ENCODE data around the gene CLGN. TPM values are rescaled to one million over a fixed set of nuclear protein-coding genes. Genes with fewer than 3 reads are reported as not detected.

The CLGN gene
- total and polyA plus RNA-seq, 12 donors, result 21.6 to 125 (median 66.9) TPM

DNA sequence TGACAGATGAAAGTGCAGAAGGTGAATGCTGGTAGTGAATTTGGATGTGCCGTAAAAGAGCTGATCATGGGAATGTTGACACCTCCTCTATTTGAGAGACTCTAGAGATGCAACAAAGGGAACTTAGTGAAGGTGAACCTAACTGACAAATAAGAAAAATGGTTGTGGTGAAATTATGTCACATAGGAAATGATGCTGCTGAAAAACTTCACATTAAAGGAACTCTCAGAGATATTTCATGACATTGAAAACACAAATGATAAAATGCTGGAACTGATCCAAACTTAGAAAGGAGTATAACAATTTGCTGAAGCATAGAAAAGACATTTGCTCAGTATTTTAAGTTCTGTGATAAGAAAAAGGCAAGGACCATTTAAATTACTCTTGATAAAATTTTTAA, 38.7 kb upstream of the CLGN start:
- H3K27me3 ChIP-seq, result peaks cover 0 to 6% (median 0%) of the 10 kb centered on the region in 7 donors
- H3K36me3 ChIP-seq, result no peaks in the 10 kb centered on the region
- 27 to 38% methylated on average over 1 of the region's 1 CpG for WGBS, 2 donors
- ATAC-seq (no peak), DNase-seq (no peak)
- H3K4me3 ChIP-seq, result no peak overlapping the region
- no peaks in the 10 kb centered on the region for H3K9me3 ChIP-seq
- H3K4me1 ChIP-seq, result no peaks in the 10 kb centered on the region
- no peak overlapping the region for H3K27ac ChIP-seq
- intact Hi-C loops (cut with DNase I), result no loop called here
- TF ChIP-seq, protein P1, sequence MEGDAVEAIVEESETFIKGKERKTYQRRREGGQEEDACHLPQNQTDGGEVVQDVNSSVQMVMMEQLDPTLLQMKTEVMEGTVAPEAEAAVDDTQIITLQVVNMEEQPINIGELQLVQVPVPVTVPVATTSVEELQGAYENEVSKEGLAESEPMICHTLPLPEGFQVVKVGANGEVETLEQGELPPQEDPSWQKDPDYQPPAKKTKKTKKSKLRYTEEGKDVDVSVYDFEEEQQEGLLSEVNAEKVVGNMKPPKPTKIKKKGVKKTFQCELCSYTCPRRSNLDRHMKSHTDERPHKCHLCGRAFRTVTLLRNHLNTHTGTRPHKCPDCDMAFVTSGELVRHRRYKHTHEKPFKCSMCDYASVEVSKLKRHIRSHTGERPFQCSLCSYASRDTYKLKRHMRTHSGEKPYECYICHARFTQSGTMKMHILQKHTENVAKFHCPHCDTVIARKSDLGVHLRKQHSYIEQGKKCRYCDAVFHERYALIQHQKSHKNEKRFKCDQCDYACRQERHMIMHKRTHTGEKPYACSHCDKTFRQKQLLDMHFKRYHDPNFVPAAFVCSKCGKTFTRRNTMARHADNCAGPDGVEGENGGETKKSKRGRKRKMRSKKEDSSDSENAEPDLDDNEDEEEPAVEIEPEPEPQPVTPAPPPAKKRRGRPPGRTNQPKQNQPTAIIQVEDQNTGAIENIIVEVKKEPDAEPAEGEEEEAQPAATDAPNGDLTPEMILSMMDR (IDR thresholded peaks at IDR 0.05), result no peak

DNA sequence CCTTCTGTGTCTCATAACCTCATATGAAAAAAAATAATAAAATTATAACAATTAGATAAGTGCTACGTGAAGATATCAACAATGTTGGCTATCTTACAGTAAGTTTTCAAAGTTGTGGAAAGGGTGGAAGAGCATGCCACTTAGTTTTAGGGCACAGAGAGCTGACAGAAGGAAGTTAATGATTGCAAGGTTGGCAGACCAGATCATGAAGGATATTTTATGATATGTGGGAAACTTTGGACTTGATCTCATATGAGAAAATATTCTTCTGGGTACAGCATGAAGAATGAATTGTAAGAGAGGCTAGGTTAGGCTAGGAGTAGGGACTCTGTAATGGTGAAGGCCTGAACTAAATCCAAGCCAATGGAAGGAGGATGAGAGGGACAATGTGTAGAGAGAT, 36.2 kb upstream of the CLGN start:
- Histone ChIP-seq H3K9me3 (no peaks in the 10 kb centered on the region), H3K4me1 (no peaks in the 10 kb centered on the region), H3K27ac (no peak overlapping the region), H3K36me3 (no peaks in the 10 kb centered on the region), H3K27me3 (peaks cover 0 to under 1% (median 0%) of the 10 kb centered on the region in 7 donors), H3K4me3 (no peak overlapping the region)
- DNase-seq (no peak), ATAC-seq (no peak)
- intact Hi-C loops (cut with DNase I), result no loop called here
- TF ChIP-seq, protein P1 (IDR thresholded peaks at IDR 0.05), result no peak
- WGBS, 2 donors, result 40 to 51% methylated on average over 1 of the region's 1 CpG

DNA sequence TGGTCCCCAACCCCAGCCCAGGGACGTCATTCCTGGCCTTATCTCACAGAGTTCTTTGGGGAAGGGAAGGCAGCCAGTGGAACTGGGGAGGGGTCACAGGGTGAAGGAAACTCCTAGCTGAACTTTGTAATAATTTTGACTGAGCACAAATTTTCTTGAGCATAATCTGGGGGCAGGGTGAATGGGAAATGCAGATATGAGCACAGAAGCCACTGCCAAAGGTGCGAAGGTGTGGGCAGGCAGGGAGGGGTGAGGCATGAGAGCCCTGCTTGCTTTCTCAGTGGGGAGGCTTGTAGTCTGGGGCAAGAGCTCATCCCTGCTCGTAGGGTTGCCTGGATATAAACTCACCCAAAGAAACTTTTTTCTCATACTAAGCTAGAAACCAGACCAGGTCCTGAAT, 35.7 kb upstream of the CLGN start:
- Histone ChIP-seq H3K4me1 (no peaks in the 10 kb centered on the region), H3K9me3 (no peaks in the 10 kb centered on the region), H3K27ac (no peak overlapping the region), H3K27me3 (peaks cover 0 to 3% (median 0%) of the 10 kb centered on the region in 7 donors), H3K36me3 (no peaks in the 10 kb centered on the region), H3K4me3 (no peak overlapping the region)
- TF ChIP-seq, protein P1 (IDR thresholded peaks at IDR 0.05), result no peak
- ATAC-seq (no peak), DNase-seq (no peak)
- intact Hi-C loops (cut with DNase I), result no loop called here
- 54 to 67% methylated on average over 3 of the region's 3 CpGs for WGBS, 2 donors

DNA sequence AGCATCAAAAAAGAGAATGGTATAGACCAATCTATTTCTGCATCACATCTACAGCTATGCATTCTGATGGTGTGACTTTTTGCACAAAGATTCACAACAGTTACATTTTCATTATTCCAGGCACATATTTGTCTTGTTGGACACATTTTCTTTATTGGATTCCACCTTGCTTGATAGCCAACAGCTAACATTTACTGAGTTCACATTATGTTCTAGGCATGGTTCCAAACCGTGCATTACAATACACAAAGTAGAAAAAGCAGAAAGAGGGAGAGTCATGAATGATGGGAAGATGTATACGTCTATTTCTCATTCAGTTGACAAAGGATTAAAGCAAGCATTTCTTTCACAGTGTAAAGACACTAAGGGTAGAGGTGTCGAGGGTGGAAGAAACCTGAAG, 22.9 kb upstream of the CLGN start:
- ATAC-seq (no peak), DNase-seq (no peak)
- TF ChIP-seq, protein P1 (IDR thresholded peaks at IDR 0.05), result no peak
- Histone ChIP-seq H3K36me3 (no peaks in the 10 kb centered on the region), H3K4me1 (no peaks in the 10 kb centered on the region), H3K27ac (no peak overlapping the region), H3K27me3 (no peaks in the 10 kb centered on the region), H3K4me3 (no peak overlapping the region), H3K9me3 (no peaks in the 10 kb centered on the region)
- WGBS, 2 donors, result 68 to 84% methylated on average over 3 of the region's 3 CpGs
- intact Hi-C loops (cut with DNase I), result no loop called here
